SW 1271 (cell line): ENCODE measurements around the gene KRT3.
"Not testable (repeated sequence)": the region's sequence is repeated elsewhere in the genome, so short reads cannot be mapped to it uniquely, and the experiment has no call there.

Source experiments
- DNase-seq, 2 experiments: peaks; one replicate each; lab custom pipeline; 2025; lab: John Stamatoyannopoulos, UW

Gene KRT3

DNA sequence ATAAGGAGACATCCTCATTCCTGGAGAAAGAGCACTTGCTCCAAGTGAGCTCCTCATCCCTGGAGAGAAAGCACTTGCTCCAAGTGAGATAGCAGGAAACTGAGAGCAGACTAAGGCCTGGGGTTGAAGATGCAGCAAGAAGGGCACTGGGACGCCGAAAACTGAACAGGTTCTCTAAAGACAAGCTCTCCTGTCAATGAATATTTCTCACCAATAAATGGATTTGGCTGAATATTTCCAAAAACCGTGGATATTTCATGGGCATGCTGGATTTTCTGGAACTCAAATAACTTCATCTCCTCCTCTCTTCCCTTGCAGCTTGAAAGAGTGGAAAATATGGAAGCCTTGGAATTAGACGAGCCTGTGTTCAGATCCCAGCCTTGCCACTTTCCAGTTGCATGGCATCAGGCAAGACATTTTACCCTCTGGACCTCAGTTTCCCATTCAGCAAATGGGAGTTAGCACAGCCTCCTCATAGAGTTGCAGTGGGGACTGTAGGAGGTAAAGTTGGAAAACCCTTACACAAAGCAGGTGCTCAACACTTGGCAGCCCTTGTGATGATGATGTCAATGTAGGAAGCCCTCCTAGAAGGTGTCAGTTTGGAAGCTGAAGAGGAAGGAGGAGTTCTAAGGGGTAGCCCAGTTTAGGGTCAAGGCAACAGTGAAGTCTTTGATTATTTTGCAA is 14.4 kb downstream of the KRT3 start:
- no peak for DNase-seq

DNA sequence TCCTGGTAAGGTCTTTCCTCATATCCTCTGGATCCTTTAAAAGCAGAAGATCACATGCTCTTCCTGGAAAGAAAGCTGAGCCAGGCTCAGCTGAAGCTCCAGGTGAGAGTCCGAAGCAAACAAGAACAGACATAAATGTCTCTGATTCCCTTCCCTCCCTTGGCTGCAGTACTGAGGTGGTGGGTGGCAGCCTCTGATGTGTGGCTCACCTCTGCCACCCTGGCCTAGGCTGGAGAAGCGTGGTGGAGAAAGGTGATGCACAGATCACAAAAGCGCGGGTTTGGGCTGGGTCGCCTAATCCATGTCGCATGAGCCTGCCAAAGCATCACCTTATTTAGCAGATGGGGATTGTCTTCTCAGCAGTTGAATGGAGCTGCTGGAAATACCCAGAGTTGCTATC is 16.0 kb downstream of the KRT3 start:
- DNase-seq, result no peak

DNA sequence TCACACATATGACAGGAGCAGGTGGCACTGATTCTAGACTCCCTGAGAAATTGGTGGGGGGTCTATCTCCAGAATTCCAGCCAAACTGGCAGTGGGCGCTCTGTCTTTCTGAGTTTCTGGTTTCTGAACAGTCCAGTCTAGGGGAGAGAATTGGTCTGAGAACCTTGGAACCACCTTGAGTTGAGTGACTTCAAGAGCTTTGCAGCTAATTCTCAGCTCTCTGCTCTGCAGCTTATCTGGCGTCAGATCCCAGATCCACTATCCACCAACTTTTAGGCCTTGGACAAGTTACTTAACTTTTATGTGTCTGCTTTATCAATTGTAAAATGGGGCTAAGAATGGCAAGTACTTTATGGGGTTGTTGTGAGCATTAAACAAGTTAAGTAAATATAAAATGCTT is 17.1 kb downstream of the KRT3 start:
- no peak for DNase-seq

DNA sequence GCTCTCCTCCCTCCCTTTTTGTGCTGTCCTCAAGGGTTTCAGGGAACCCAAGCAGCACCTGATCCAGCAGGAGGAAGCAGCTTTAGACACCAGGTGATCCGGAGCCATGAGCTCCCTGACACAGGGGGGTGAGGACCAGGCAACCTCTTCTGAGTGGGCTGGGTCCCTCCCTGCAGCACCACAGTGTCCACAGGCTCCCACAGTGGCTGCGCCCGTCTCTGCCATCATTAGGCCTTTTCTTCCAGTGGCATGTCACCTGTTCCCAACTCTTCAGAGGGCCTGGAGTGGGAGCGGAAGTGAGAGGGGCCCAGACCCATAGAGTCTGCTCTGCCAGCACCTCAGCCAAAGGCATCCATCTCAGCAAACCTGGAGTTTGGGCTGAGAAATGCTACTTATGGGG is 18.4 kb downstream of the KRT3 start:
- no peak for DNase-seq

DNA sequence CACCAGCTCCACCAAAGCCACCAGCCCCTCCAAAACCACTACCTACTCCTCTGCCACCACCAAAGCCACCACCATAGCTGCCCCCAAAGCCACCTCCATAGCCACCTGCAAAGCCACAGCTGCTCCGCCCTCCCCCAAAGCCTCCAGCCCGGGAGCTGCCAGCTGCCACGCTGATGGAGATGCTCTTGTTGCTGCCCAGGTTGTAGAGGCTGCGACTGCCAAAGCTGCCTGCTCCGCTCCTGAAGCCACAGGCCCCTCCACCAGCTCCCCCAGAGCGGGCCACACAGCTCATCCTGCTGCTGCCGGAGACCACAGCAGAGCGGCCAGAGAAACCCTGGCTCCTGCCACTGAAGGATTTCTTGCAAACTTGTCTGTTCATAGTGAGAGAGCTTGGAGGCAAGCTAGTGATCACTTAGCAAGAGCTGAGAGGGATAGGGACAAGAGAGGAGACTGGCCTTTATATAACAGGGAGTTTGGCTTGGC is 19.0 kb downstream of the KRT3 start, which contains the start of gene KRT76:
KRT76 (minus strand) TSS at position 433 of the 483 bp plus-strand sequence; CDS start at position 379, 54 bp downstream.
- DNase-seq, result no peak

DNA sequence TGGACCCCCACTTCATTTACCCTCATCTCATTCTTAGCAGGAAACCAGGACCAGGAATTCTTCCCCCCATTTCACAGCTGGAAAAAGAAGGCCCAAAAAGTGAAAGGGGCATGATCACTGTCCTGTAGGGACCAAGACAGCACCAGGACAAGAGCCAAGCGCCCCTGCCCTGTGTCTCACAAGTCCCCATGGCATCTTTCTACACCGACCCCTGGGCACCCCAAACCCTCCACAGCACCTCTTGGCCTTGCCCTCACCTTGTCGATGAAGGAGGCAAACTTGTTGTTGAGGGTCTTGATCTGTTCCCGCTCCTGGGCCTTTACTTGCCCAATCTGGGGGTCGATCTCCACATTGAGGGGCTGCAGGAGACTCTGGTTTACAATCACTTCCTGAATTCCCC is 19.5 kb downstream of the KRT3 start:
- no peak for DNase-seq

DNA sequence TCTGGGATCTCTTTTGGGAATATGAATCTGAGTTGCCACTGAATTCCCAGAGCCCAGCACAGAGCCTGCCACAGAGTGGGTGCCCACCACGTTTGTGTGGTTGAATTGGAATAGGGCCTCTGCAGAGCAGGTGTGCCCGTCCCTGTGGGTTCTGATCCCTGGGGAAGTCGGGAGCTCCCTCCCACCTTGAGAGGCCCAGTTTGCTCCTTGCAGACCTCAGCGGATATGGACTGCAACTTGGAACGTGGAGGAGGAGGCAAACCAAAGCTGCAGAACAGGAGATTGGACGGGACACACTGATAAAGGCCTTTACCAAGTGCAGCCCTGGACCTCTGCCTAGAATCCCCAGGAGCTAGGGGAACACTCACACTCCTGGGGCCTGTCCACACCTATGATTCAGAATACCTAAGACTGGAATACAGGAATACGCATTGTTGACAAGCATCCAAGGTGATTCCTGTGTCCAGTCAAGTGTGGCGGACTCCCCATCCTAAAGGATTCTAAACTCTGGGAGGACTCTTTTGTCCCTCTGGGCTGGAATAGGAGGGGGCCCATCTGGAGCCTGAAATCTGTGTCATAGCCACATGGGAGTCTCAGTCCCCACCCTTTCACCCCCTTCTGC is 21.2 kb downstream of the KRT3 start:
- no peak for DNase-seq

DNA sequence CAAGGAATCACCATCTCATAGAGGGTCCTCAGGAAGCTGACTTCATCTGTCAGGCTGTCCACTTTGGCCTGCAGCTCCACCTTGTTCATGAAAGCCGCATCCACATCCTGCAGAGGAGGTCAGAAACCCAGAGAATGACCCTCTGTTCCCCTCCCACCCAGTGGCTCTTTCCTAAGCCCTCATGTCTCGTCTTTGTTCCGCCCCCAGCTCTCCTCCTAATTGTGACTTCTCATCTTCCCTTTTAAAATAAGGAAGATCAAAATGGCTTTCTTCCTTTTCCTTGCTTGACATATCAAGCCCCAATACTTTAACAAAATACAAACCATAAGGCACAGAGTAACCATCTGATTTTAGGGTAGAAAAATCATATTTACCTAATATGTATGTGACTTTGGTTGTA is 23.1 kb downstream of the KRT3 start:
- DNase-seq, result no peak

DNA sequence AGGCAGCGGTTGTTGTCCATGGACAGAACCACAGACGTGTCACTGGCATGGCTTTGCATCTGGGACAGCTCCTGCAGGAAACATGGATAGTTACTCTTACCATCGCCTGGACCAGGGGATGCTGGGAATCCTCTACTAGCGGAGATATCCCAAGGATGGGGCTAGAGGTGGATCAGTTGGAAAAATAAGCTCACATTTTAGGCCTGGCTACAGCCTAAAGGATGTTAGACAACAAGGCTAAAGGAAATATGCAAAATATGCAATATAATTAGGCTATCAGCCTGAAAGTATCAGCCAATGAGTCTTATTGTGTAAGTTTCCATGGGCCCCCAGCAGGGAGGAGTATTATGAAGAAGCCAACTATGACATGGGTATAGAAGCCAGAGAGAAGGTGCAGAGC is 23.7 kb downstream of the KRT3 start:
- DNase-seq, result no peak

DNA sequence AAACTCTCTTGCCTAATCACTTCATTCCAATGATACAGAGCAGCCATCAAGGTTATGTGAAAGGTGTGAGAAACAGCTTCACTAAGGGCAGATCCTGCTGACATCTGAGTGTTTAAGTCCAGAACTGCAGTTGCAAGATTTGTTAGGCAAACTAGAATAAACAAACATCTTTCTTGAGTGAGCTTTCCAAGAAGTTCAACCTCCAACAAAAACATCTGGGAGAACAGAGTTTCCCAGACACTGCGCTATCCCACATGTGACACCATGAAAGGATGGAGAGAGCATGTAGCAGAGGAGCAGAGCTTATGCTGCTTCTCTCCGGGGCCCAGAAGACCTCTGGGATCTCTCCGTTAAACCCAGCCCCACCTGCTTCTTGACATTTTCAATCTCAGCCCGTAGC is 24.4 kb downstream of the KRT3 start:
- DNase-seq, result no peak

DNA sequence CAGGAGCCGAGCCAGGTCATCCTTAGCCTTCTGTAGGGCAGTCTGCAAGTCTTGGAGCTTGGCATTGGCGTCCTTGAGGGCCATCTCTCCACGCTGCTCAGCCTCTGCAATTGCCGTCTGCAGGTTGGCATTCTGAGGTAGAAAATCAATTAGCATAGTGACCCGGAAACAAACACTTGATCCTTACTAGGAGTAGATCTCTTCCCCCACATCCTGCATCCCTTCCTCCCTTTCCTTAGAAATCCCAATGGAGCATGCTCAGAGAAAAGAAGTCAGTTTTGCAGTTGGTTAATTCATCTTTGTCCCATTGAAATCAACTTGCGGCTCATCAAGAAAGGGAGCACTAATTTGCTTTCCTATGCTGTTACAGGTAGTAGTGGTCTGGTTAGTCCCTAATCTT is 24.8 kb downstream of the KRT3 start:
- no peak for DNase-seq

DNA sequence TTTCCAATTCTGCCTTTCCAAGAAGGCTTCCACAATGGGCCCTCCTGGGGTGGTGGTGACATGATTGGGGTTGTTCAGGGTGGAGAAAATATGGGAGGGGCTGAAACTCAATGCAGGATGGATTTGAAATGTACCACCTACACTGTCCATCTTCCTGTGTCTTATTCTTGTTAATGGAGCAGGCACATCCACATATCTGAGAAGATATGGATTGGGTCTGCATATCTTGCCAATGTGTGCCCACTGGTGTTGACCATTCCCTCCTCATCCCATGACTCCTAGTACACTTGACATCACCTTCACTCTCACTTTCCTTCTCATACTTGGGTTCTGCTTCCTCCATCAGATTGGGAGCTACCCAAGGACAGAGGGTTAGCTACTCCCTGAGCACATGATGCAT is 26.0 kb downstream of the KRT3 start:
- no peak for DNase-seq

DNA sequence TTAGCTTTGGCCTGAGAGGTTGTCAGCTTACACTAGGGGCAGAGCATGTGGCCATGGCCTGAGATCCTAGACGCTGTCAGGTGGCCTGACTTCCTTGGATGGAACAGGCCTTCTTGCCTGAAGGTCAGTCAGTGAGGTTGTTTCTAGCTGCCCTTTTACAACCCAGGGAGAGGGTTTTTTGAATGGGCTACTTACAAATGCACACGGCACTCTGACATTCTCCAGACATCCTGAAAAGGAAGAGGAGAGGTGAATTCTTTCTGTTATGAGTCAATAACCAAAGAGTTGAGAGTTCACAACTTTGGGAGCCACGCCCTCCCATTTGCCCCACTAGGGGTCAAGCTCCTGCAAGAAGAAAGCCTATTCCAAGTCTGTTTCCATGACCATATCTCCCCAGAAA is 26.6 kb downstream of the KRT3 start:
- DNase-seq, result no peak

DNA sequence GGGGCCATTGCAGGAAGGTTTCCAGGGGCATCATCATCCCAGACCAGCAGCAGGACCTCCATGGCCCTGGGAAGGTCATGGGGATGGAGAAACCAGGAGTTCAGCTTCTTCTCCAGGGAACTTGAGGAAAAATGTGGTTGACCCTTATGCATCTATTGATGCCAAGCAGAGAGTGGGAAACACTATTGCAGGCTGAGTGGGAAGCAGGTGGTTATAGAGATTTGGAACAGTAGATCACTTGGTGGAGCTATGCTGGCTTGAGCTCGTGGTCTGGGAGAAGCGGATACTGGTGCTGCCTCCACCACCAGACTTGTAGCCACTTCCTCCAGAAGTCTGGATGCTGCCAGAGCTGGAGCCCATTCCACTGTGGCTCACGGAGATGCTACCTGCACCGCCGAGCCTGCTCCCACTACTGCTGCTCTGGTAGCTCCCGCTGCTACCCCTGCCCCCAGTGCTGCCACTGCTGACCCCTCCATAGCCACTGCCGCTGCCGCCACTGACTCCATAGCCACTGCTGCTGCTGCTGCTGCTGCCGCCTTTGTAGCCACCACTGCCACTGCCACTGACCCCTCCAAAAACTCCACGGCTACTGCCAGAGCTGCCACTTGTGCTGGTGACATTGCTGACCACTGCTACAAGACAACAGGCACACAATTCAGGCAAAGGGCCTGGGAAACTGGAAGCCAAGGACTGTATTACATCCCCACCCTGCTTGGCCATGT is 27.3 kb downstream of the KRT3 start:
- DNase-seq, result no peak

DNA sequence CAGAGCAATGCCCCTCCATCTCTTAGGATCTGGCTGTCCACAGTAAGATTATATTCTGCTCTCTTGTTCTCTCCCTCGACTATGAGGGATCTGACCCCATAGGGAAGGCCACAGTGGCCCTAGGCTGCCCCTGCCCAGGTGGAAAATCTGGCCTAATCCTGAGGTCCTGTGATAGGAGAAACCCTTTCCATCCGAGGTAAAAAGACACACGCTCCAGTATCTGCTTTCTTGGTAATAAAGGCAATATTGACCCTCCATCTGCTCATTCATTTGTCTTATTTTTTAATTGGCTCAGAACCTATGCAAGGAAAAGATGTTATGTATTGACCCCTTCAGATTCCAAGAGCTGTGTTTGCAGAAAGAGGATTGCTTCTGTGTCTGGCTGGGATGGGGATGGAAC is 28.5 kb downstream of the KRT3 start:
- no peak for DNase-seq

DNA sequence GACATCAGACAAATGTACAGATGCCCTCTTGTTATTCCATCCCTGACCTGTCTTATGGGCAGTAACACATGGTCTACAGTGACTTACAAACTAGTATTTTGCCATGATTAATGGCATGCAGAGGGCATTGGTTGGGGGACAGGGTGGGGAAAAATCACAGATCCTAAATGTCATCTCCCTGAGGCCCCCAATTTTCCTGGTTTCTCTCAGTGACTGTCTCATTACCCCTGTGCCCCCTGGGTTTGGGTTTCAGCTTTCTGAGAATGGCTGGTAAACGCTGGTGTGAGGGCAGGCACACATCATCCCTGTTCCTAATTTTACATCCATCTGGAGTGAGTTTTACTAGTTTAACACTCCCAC is 28.9 kb downstream of the KRT3 start:
- DNase-seq, result no peak

DNA sequence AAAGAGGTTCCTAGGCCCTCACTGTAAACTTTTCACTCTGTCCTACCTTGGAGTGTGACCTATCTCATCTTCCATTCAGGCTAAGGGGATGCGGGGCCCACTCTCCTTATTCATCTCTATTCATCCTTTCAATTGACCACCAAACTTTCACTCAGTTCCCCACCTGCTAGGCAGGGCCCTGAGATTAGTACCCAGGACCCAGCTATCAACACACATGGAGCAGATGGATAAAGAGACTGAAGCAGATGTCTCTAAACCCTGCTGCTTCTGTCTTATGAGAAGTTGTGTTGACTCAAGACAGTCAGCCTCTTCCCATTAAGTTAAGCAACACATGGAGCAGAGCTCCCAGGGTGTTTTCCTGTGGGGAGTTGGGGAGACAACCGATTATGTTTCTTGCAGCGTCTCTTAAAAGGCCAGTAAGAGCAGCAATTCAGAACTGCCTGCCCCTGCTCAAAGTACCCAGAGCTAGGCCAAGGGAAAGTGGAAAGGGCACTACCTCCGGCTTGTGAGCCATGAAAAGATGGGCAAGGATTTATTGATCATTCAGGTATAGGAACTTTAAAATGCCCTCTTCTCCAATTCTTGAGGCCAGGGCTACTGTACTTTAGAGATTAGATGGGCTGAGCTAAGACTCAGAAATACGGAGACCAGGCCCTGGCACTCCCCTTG is 29.4 kb downstream of the KRT3 start:
- no peak for DNase-seq

DNA sequence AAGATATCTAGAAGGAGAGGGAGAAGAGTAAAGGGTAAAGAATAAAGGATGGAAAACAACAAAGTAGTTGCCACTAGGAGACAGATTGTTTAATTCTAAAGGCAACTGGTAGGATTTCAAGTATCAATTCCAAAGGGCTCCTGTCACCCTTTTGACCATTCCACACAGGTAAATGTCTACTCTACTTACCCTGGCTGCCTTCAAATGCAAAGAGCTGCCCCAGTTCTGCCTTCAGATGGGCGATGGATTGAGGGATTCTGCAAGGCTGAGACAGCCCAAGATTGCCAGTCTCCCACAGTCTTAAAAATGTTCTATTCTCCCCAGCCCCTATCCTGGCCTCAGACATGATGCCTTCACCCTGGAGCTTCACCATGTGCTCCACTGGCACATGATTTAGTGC is 30.2 kb downstream of the KRT3 start:
- DNase-seq, result no peak

DNA sequence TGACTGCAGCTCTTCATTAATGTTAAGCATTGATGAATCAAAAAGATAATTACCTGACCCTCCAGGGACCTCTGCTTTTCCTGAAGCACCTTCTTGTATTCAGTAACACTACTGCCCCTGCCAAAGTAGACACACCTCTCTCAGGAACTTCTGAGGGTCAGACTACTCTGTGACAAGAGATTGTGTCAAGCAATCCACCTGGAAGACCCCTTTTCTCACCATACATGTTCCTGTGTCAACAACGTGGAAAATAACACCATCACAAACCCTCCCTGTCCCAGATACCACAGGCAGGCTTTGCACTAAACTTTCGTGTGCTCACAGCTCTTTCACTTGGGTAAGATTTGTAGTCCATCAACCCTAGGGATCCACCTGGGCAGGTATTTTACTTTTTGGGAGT is 31.9 kb downstream of the KRT3 start:
- no peak for DNase-seq

DNA sequence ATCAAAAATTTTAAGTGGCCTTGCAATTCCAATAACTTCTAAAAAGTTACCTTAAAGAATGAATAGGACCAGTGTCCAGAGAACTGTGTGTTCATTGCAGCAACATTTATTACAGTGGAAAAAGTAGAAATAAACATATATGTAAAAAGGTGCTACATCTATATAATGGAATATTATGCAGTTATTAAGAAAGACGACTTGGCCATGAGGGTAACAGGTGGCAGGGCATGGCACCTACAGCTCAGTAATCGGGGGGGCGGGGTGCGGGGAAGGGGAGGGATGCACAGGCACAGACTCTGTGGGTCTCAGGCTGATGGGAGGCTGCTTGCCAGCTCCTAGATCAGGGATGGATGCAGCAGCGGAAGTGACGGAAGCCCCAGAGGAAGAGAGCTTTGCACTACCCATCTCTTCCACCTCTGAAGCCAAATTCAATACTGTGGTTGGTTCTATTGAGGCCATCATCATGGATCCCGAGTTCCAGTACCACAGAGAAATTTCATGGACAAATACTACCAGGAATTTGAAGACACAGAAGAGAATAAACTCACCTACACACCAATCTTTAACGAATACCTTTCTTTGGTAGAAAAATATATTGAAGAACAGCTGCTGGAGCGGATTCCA is 32.8 kb downstream of the KRT3 start:
- DNase-seq, result no peak

DNA sequence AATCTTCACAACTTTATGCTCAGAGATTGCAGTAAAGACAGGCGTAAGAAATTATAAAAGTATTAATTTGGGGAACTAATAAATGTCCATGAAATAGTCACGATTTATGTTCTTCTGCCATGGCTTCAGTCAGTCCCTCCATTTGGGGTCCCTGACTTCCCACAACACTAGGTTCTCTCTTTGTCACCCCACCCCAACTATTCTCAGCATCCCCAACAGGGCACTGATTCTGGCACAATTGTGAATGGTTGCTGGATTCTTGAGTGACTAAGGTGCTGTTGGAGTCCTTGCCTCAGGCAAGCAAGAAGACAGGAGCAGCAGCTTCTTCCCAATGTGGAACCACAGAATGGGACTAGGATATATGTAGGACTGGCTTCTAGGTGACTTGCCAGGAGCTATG is 34.1 kb downstream of the KRT3 start:
- no peak for DNase-seq

DNA sequence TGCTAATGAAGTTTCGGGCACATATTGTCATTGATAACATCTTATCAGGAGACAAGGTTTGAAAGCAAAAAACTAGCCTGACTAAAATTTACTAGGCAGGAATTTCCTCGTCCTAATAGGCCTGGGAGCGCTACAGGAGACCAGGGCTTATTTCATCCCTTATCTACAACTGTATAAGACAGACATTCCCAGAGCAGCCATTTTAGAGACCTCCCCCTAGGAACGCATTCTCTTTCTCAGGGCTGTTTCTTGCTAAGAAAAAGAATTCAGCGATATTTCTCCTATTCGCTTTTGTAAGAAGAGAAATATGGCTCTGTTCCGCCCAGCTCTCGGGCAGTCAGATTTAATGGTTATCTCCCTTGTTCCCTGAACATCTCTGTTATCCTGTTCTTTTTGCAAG is 34.7 kb downstream of the KRT3 start:
- not testable (repeated sequence) for DNase-seq
